Measurements from ENCODE around the gene CCDC97.
"Not testable (repeated sequence)": the region's sequence is repeated elsewhere in the genome, so short reads cannot be mapped to it uniquely, and the experiment has no call there.

The CCDC97 gene

GRCh38 chr19:41366089-41366488, 56.1 kb downstream of the CCDC97 start:
- DNase-seq, result no peak

- DNase-seq, result peak; percentile 94
Measured at GRCh38 chr19:41367848-41368301, 57.9 kb downstream of the CCDC97 start.

GRCh38 chr19:41369769-41370168, 59.8 kb downstream of the CCDC97 start:
- no peak for DNase-seq

DNA sequence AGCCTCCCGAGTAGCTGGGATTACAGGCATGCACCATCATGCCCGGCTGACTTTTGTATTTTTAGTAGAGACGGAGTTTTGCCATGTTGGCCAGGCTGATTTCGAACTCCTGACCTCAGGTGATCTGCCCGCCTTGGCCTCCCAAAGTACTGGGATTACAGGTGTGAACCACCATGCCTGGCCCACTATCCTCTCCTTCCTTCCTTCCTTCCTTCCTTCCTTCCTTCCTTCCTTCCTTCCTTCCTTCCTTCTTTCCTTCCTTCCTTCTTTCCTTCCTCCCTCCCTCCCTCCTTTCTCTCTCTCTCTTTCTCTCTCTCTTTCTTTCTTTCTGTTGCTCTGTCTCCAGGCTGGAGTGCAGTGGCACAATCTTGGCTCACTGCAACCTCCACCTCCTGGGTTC, 61.1 kb downstream of the CCDC97 start:
- not testable (repeated sequence) for DNase-seq

- no peak for DNase-seq
Measured at GRCh38 chr19:41371541-41371940, 61.6 kb downstream of the CCDC97 start.

DNA sequence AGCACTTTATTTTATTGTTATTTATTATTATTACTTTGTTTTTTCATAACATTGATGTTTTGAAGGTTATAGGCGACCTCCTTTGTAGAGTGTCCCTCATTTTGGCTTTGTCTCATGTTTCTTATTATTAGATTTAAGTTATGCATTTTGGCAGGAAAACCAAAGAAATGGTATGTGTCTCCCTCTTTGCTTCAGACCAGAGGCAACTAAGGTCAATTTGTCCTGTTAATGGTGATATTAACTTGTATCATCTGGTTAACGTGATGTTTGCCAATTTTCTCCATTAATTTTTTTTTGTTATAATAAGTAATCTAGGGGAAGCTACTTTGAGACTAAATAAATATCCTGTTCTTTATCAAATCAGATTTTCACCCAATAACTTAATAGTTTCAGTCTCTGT, 62.5 kb downstream of the CCDC97 start:
- DNase-seq, result no peak

- DNase-seq, result peak; percentile 82
Measured at GRCh38 chr19:41373993-41374392, 64.0 kb downstream of the CCDC97 start.

Data from fibroblast of skin of right biceps (primary cell).